GM13977 (cell line): ENCODE measurements around the gene SPIRE1.
"Not testable (repeated sequence)": the region's sequence is repeated elsewhere in the genome, so short reads cannot be mapped to it uniquely, and the experiment has no call there.

ENCODE experiments used
- DNase-seq: peaks from one replicate; pipeline ENCODE4 v3.0.0; 2012; ENCODE audit warnings: low spot score
- in situ Hi-C: fragments of 300-500 bp; cut with MboI; formaldehyde crosslinking; loops from one replicate; pipeline ENCODE4 v1.12.0; 2022; ENCODE audit warnings: low sequenced_read_pairs, low pct_unique_long_range_greater_than_20kb, mixed read lengths, inconsistent platforms; ENCODE audit not compliant: unreplicated experiment
- TF ChIP-seq, protein P1 (sequence below): IDR thresholded peaks from 2 replicates; pipeline ENCODE4 v1.5.1; 2012; ENCODE audit warnings: mild to moderate bottlenecking, control low read depth; ENCODE audit not compliant: insufficient read depth; ENCODE audit errors: extremely low read depth, missing control alignments

SPIRE1 gene

DNA sequence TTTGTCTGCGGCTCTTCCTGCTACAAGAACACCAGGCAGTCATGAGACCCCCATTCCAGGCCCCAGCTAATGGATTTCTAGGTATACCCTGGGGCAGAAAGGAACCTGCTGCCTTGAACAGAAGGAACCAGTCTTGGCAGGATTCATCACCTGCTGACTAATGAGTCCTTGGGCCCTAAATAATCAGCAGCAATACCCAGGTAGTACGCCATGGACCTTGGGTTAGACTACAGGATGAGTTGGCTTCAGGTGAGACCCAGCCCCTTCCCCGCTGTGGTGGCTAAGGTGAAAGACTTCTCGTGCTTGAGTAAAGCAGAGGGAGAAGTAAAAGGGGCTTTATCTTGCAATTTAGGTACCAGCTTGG lies 105.0 kb downstream of the SPIRE1 start:
- DNase-seq: no peak
- in situ Hi-C loops: no loop called here
- TF ChIP-seq, protein P1, sequence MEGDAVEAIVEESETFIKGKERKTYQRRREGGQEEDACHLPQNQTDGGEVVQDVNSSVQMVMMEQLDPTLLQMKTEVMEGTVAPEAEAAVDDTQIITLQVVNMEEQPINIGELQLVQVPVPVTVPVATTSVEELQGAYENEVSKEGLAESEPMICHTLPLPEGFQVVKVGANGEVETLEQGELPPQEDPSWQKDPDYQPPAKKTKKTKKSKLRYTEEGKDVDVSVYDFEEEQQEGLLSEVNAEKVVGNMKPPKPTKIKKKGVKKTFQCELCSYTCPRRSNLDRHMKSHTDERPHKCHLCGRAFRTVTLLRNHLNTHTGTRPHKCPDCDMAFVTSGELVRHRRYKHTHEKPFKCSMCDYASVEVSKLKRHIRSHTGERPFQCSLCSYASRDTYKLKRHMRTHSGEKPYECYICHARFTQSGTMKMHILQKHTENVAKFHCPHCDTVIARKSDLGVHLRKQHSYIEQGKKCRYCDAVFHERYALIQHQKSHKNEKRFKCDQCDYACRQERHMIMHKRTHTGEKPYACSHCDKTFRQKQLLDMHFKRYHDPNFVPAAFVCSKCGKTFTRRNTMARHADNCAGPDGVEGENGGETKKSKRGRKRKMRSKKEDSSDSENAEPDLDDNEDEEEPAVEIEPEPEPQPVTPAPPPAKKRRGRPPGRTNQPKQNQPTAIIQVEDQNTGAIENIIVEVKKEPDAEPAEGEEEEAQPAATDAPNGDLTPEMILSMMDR: no peak

DNA sequence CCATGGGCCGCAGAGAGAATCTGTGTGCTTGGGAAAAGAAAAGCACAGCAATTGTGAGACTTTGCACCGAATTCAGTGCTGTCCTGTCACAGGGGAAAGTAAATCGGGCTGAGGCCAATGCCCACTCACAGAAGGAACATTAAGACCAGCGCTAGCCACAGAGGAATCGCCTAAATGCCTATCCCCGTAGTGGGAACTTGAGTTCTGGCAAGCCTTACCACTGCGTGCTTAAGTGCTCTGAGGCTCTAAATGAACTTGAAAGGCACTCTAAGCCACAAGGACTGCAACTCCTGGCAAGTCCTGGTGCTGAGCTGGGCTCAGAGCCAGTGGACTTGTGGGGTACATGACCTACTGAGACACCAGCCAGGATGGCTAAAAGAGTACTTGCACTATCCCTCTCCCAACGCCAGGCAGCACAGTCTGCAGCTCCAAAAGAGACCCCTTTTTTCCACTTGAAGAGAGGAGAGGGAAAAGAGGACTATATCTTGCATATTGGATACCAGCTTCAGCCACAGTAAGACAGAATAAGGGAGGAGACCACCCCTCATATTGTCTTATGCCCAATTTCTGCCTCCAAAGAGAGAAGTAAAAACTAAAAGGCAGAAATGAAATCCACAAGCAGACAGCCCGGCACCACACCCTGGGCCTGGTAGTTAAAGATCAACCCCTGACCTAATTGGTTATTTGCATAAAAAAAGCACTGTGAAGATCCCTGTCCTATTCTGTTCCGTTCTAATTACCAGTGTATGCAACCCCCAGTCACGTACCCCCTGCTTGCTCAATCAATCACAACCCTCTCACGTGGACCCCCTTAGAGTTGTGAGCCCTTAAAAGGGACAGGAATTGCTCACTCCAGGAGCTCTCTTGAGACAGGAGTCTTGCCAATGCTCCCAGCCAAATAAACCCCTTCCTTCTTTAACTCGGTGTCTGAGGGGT lies 105.7 kb downstream of the SPIRE1 start:
- in situ Hi-C loops, DNase-seq: not testable (repeated sequence)

DNA sequence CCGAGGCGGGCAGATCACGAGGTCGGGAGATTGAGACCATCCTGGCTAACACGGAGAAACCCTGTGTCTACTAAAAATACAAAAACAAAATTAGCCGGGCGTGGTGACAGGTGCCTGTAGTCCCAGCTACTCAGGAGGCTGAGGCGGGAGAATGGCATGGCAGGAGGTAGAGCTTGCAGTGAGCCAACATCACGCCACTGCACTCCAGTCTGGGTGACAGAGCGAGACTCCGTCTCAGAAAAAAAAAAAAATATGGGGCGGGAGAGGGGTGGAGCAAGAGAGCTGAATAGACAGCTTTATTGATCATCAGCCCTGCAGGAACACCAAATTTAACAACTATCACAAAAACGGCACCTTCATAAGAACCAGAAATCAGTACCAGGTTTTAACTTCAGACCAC lies 106.4 kb downstream of the SPIRE1 start:
- DNase-seq, in situ Hi-C loops: not testable (repeated sequence)

DNA sequence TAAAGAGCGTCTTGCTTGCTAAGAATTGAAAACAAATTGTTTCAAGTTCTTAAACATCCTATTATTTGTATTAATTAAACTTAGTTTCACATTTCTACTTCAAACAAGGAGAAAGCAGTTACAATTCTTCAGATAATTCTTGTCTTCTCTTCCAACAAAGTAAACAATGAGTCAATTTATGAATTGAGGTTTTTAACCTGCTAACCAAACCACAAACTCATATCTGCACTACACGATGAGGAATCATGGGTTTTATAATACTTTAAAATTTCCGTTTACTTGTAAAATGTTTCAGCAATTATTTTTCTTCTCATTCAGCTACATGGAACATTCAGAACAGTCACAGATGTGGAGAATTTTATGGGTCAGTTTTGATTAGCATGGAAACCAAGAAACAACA lies 114.2 kb downstream of the SPIRE1 start:
- in situ Hi-C loops: no loop called here

DNA sequence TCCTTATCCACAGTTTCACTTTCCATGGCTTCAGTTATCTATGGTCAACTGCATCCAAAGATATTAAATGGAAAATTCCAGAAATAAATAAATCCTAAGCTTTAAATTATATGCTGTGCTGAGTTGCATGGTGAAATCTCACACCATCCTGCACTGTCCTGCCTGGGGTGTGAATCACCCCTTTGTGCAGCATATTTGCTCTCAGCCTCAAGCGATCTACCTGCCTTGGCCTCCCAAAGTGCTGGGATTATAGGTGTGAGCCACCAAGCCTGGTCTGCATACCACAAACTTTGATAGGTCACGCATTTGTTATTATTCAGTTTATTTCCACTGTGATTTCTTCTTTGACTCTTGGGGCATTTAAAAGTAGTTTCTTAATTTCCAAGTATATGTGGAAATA lies 117.2 kb downstream of the SPIRE1 start:
- TF ChIP-seq, protein P1: no peak
- DNase-seq: no peak
- in situ Hi-C loops: no loop called here

More for the DNA sequence above, 114.2 kb downstream of the SPIRE1 start:
- no peak for DNase-seq
- TF ChIP-seq, protein P1: no peak

DNA sequence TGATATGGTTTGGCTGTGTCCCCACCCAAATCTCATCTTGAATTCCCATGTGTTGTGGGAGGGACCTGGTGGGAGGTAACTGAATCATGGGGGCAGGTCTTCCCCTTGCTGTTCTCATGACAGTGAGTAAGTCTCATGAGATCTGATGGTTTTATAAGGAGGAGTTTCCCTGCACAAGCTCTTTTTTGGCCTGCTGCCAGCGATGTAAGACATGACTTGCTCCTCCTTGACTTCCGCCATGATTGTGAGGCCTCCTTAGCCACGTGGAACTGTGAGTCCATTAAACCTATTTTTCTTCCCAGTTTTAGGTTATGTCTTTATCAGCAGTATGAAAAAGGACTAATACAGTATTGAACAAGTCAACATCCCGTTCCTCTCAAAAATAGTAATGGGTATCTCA lies 118.7 kb downstream of the SPIRE1 start:
- in situ Hi-C loops, DNase-seq: not testable (repeated sequence)

DNA sequence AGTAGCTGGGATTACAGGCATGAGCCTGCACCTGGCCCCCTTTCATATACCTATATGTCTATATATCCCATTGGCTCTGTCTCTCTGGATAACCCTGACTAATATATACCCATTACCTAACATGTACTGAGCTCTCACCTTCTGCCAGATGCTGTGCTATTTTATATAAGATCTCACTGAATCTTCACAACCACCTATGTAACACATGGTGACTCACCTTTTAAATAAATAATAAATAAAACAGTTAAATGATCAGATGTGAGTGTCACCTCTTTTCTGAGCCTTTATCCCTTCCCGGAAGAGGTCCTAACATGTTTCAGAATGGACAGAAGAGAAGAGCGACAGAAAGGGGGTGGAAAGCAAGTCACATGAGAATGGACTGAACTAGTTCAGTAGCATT lies 123.1 kb downstream of the SPIRE1 start:
- TF ChIP-seq, protein P1: no peak
- in situ Hi-C loops: no loop called here
- no peak for DNase-seq

DNA sequence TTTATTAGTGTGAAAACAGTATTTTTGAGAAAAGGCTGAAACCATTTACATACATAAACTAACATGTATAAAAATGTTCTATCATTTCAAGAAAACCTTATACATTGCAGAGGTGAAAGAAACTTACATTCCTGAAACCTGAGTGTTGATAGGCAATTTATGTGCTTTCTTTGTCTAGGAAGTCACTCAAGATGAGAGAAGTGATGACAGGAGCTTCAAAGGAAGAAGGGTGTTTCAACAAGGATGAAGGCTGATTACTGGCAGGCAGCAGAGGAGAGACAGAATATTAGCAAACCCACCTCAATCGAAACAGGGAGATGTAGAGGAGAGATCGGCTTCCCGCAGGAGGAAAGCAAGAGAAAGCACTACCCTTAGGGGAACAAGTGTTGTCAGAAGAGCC lies 125.2 kb downstream of the SPIRE1 start:
- no peak for DNase-seq
- in situ Hi-C loops: no loop called here
- TF ChIP-seq, protein P1: no peak
